GM10266 (cell line): ENCODE measurements around the gene PPM1F.

Experiments used
- DNase-seq: peaks from one replicate; pipeline ENCODE4 v3.0.0; 2012; ENCODE audit errors: extremely low spot score
- TF ChIP-seq, protein P1 (sequence below): IDR thresholded peaks from 2 replicates; pipeline ENCODE4 v1.5.1; 2012; ENCODE audit warnings: mild to moderate bottlenecking, low read depth; ENCODE audit not compliant: control insufficient read depth, insufficient read depth; ENCODE audit errors: missing control alignments

Gene PPM1F

DNA sequence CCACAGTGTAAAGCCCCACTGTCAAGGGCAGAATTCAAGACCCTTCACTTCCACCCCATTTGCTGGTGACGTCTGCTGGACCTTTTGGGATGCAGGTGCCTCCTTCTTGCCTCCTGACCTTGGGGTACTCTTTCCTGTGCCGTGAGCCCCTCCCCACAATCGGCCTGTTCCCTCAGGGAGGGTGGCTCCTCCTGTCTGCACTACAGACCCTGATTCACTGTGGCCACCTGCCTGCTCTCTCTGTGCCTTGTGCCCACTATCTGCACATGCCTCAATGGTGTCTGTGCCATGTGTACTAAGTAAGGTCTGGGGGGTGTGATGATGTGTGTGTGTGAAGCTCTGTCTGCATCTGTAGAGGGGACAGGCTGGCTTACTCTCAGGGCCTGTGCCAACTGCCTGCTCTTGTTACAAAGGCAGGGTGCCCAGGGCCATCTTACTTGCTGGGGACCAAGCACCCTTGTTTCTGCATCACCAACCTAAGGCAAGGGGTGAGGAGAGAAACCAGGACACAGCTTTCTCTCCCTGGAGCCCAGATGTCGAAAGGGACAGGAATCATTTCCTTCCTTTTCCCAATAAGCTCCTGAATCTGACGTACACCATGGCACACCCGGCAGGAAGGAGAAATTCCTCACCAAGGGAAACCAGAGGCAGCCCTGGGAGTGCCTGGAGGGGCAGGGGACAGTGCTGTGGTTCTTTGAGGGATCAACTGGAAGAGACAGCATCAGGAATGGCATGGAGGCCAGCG, 3.7 kb downstream of the PPM1F start:
- TF ChIP-seq, protein P1, sequence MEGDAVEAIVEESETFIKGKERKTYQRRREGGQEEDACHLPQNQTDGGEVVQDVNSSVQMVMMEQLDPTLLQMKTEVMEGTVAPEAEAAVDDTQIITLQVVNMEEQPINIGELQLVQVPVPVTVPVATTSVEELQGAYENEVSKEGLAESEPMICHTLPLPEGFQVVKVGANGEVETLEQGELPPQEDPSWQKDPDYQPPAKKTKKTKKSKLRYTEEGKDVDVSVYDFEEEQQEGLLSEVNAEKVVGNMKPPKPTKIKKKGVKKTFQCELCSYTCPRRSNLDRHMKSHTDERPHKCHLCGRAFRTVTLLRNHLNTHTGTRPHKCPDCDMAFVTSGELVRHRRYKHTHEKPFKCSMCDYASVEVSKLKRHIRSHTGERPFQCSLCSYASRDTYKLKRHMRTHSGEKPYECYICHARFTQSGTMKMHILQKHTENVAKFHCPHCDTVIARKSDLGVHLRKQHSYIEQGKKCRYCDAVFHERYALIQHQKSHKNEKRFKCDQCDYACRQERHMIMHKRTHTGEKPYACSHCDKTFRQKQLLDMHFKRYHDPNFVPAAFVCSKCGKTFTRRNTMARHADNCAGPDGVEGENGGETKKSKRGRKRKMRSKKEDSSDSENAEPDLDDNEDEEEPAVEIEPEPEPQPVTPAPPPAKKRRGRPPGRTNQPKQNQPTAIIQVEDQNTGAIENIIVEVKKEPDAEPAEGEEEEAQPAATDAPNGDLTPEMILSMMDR = no peak
- no peak for DNase-seq

DNA sequence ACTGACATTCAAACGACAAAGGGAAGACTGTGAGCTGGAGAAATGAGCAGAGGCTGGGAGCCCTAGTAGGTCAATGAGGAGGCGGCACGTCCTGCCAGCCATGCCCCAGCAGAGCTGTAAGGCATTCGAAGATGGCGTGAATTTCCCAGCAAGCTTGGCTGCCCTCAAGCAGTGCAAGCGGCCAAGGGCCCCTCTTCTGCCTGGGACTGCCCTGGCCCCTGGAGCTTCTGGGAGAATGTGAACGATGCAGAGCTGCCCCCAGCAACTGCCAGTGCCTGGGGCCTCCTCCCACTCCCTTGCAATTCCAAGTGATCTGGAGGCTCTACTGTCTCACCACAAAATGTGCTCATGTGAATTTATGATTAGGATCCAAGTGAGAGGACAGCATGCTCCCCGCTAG, 4.3 kb downstream of the PPM1F start:
- TF ChIP-seq, protein P1 = no peak
- DNase-seq = no peak

DNA sequence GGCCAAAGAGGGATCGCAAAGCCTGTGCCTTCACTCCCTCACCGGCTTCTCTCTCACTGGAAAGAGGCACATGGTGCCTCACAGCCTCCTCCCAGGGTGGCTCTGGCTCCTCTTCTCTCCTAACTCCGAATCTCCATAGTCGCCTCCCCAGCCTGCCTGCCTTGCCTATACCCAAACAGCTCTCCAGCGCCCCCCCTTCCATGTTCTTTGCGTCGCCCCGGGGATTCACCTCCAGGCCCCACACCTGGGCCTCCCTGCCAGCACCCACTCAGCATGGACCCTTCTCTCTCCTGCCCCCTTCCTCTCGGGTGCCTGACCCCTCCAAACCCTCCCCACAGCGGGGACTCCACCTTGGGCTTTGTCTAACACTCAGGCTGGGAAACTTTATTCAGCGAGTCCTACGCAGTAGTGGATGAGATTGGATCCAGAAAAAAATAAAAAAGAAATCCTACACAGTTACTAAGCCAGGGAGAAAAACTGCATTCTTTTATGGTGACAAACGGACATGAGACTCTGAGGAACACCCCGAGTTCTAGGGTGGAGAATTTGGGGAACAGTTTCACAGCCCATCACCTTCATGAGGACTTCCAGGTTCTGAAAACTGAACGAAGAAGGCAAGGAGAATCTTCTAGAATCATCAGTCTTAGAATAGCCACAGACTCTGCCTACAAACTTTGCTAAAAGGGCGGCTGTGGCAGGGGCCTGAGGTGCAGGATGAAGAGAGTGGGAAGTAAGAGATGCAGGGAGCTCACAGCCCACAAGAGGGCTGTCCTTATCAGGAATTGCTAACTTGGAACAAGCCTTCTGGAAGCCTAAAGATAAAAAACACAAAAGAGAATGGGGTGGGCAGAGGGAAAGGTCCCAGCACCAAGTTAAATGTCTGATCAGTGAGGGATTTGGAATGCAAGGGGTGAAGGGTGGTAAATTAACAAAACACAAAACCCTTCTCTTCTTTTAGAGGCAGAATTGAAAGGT, 5.3 kb downstream of the PPM1F start:
- TF ChIP-seq, protein P1 = no peak
- no peak for DNase-seq

DNA sequence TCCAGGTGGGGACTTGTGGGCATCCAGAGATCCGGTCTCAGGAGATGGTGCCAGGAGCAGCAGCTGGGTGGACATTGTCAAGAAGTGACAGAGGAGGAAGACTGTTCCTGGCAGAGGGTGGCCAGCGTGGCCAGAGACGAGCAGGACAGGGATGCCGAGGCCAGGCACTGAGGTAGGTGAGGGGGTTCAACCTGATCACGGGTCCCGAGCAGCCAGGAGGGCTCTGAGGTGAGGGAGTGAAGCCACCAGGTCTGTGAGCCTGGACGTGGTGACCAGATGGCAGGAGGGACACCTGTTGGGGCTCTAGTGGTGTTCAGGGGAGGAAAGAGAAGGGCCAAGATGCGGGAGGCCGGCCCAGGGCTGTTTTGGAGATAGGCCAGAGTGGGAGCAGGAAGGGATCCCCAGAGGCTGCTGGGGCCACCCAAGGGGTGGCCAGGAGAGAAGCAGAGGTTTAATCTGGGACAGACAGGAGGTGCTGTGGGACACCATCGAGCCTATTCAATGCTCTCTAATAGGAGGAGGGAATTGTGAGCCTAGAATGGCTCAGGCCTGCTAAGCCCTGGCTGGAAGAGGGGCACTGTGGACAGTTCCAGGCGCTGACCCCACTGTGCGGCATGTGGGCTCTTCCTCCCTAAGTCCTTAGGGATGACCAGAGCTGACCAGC, 6.3 kb downstream of the PPM1F start:
- TF ChIP-seq, protein P1 = no peak
- DNase-seq = no peak

DNA sequence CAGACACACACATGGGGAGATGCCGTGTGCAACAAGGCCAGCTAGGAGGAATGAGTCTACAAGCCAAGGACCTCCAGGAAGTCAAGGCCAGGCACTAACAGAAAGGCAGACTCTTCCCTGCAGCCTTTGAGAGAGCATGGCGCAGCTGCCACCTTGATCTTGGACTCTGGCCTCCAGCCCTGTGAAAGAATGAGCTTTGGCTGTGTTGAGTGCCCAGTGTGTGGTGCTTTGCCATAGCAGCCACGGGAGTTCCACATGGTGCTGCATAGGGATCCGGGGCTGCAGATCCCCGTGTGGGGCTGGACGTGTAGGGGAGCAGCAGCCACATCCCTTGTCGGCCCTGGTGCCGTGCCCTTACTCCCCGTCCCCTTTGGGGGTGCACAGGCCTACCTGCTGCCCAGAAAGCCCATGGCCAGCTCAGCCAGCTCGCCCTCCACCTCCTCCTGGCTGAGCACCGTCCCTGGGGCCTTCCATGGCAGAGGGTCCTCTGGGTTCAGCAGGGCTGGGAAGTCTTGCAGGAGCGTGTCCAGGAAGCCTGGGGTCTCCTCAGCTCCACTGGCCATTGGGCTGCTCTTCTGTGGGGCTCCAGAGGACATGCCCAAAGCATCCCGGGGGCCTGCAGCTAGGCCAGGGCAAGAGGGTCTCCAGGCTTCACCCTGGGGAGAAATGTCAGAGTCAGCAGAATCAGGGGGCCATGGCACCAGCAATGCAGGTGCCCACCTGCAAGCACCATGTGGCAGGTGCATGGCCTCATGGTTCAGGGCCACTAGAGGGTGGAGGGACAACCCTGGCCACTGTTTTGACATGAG, 7.0 kb downstream of the PPM1F start:
- TF ChIP-seq, protein P1 = no peak
- DNase-seq = no peak

DNA sequence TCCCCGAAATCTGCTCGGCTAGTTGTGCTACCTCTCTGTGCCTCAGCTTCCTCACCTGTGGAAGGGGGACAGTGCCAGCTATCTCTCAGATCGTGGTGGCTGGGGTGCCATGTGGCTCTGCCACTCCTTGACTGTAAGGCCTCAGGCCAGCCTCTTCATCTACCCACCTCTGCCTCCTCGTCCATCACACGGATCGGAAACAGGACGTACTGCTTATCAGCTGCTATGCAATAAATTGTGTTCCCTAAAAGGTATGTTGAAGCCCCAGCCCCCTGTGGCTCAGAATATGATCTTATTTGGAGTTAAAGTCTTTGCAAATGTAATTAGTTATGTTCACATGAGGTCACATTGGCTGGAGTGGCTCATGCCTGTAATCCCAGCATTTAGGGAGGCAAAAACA, 7.8 kb downstream of the PPM1F start:
- no peak for DNase-seq
- TF ChIP-seq, protein P1 = no peak
